ENCODE measurements around the gene HSPA14. TPM values are rescaled to one million over a fixed set of nuclear protein-coding genes. Genes with fewer than 3 reads are reported as not detected.

HSPA14 gene
- total and polyA plus RNA-seq, 7 donors: 10.0 to 19.8 (median 13.4) TPM

DNA sequence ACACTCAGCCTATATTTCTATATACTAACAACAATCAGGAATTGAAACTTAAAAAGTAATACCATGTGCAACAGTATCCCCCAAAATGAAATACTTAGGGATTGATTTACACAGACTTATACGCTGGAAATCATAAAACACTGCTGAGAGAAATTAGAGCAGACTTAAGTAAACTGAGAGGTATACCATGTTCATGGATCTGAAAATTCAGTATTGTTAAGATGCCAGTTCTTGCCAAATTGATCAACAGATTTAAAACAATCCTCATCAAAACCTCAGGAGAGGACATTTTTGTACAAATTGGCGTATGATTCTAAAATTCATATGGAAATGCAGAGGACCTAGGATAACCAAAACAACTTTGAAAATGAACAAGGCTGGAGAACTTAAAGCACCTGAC lies 78.5 kb downstream of the HSPA14 start:
- TF ChIP-seq EP300 (IDR thresholded peaks at IDR 0.05) (no peak), POLR2A (IDR thresholded peaks at IDR 0.05) (no peak), POLR2AphosphoS5 (IDR thresholded peaks at IDR 0.05) (no peak)
- TF ChIP-seq, protein P1, sequence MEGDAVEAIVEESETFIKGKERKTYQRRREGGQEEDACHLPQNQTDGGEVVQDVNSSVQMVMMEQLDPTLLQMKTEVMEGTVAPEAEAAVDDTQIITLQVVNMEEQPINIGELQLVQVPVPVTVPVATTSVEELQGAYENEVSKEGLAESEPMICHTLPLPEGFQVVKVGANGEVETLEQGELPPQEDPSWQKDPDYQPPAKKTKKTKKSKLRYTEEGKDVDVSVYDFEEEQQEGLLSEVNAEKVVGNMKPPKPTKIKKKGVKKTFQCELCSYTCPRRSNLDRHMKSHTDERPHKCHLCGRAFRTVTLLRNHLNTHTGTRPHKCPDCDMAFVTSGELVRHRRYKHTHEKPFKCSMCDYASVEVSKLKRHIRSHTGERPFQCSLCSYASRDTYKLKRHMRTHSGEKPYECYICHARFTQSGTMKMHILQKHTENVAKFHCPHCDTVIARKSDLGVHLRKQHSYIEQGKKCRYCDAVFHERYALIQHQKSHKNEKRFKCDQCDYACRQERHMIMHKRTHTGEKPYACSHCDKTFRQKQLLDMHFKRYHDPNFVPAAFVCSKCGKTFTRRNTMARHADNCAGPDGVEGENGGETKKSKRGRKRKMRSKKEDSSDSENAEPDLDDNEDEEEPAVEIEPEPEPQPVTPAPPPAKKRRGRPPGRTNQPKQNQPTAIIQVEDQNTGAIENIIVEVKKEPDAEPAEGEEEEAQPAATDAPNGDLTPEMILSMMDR (IDR thresholded peaks at IDR 0.05): no peak
- no peak overlapping the region for H3K27ac ChIP-seq
- no peak overlapping the region for H3K4me3 ChIP-seq
- intact Hi-C loops (cut with DNase I): no loop called here
- no peak for DNase-seq
- no peaks in the 10 kb centered on the region for H3K4me1 ChIP-seq
- WGBS, 2 donors: 96 to 99% methylated on average over 2 of the region's 2 CpGs
- H3K9me3 ChIP-seq: peaks cover 0 to 21% (median 13%) of the 10 kb centered on the region in 4 donors
- peaks cover 16 to 87% (median 48%) of the 10 kb centered on the region in 4 donors for H3K36me3 ChIP-seq
- no peaks in the 10 kb centered on the region for H3K27me3 ChIP-seq

DNA sequence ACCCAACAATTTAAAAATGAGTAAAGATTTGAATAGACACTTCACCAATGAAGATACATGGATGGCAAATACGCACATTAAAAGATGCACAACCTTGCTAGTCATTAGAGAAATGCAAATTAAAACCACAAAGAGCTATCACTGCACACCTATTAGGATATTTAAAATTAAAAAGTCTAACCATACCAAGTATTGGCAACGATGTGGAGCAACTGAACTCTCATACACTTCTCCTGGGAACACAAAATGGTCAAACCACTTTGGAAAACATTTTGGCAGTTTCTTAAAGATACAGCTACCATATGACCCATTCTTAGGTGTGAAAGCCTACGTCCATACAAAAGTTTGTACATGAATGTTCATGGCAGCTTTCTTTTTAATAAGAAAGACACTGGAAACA lies 79.7 kb downstream of the HSPA14 start:
- H3K4me1 ChIP-seq: no peaks in the 10 kb centered on the region
- TF ChIP-seq EP300 (IDR thresholded peaks at IDR 0.05): no peak
- TF ChIP-seq POLR2AphosphoS5 (IDR thresholded peaks at IDR 0.05): no peak
- no peak for TF ChIP-seq POLR2A (IDR thresholded peaks at IDR 0.05)
- H3K27me3 ChIP-seq: no peaks in the 10 kb centered on the region
- DNase-seq: no peak
- H3K27ac ChIP-seq: no peak overlapping the region
- intact Hi-C loops (cut with DNase I): no loop called here
- 99% methylated on average over 3 of the region's 3 CpGs for WGBS, 2 donors
- no peak overlapping the region for H3K4me3 ChIP-seq
- peaks cover 16 to 90% (median 58%) of the 10 kb centered on the region in 4 donors for H3K36me3 ChIP-seq
- H3K9me3 ChIP-seq: peaks cover 0 to 21% (median 13%) of the 10 kb centered on the region in 4 donors

DNA sequence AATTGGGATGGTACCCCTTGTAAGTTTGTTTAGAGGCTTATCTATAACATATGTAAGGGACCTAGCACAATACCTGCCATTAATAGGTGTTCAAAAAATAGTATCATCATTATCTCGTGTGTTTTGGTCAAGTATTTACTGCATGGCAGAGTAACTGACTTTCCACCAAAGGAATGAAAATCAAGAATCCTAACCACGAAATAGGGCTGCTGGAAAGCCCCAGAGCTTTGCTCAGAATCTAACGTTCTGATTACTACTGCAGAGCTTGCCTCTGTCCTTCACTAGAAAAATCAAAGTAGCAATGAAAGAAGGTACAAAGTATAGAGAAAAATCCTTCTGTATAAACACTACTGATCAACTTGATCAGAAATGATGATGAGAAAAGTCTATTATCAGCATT lies 80.9 kb downstream of the HSPA14 start:
- Histone ChIP-seq H3K4me1 (no peaks in the 10 kb centered on the region), H3K27ac (no peak overlapping the region), H3K9me3 (peaks cover 0 to 21% (median 13%) of the 10 kb centered on the region in 4 donors), H3K4me3 (no peak overlapping the region), H3K36me3 (peaks cover 16 to 90% (median 62%) of the 10 kb centered on the region in 4 donors), H3K27me3 (no peaks in the 10 kb centered on the region)
- TF ChIP-seq, protein P1 (IDR thresholded peaks at IDR 0.05): no peak
- TF ChIP-seq EP300 (IDR thresholded peaks at IDR 0.05) (no peak), POLR2A (IDR thresholded peaks at IDR 0.05) (no peak), POLR2AphosphoS5 (IDR thresholded peaks at IDR 0.05) (no peak)
- DNase-seq: no peak
- 85 to 94% methylated on average over 3 of the region's 3 CpGs for WGBS, 2 donors
- intact Hi-C loops (cut with DNase I): no loop called here

Other genes starting within 250 kb of the HSPA14 start
- gene FAM107B, start 63.4 kb upstream of the HSPA14 start, total RNA-seq: 10 to 100 TPM; 12.8 to 15.0 (median 14.2) TPM
- gene FAM107B, start 63.4 kb upstream of the HSPA14 start, polyA plus RNA-seq: 100 to 1,000 TPM in 2 of 3 donors, 10 to 100 TPM in 1; 61.9 to 111 (median 103) TPM
- gene CDNF, start 269 bp upstream of the HSPA14 start, total RNA-seq: 1 to 10 TPM in 3 of 4 donors, not detected in 1; 1.5 to 2.9 (median 2.2) TPM
- under 1 TPM in 1 of 3 donors, not detected in 2; 0.95 TPM for gene CDNF, start 269 bp upstream of the HSPA14 start, polyA plus RNA-seq
- gene MSANTD7, start within 50 bp of the HSPA14 start, total RNA-seq: 1 to 10 TPM; 4.7 to 8.1 (median 5.8) TPM
- 1 to 10 TPM; 3.2 to 6.3 (median 3.6) TPM for gene MSANTD7, start within 50 bp of the HSPA14 start, polyA plus RNA-seq
- 1 to 10 TPM; 3.9 to 6.4 (median 5.3) TPM for gene SUV39H2, start 40.6 kb downstream of the HSPA14 start, total RNA-seq
- gene SUV39H2, start 40.6 kb downstream of the HSPA14 start, polyA plus RNA-seq: 1 to 10 TPM; 4.2 to 6.0 (median 4.6) TPM
- 10 to 100 TPM in 2 of 4 donors, 1 to 10 TPM in 2; 9.7 to 17.5 (median 10.0) TPM for gene DCLRE1C, start 115.8 kb downstream of the HSPA14 start, total RNA-seq
- gene DCLRE1C, start 115.8 kb downstream of the HSPA14 start, polyA plus RNA-seq: 1 to 10 TPM; 5.4 to 9.9 (median 5.5) TPM
- 1 to 10 TPM in 1 of 4 donors, not detected in 3; 1.3 TPM for gene MEIG1, start 121.1 kb downstream of the HSPA14 start, total RNA-seq
- not detected for gene MEIG1, start 121.1 kb downstream of the HSPA14 start, polyA plus RNA-seq
- under 1 TPM in 2 of 4 donors, not detected in 2; 0.49 to 0.71 TPM for gene OLAH, start 205.6 kb downstream of the HSPA14 start, total RNA-seq
- gene OLAH, start 205.6 kb downstream of the HSPA14 start, polyA plus RNA-seq: under 1 TPM in 1 of 3 donors, not detected in 2; 0.63 TPM